GM19351 (cell line): ENCODE data around the gene NPAS3.

Source experiments
- ATAC-seq: cut with Tn5 transposase; IDR thresholded peaks from one replicate; pipeline ENCODE4 v1.9.1; 2021; ENCODE audit warnings: mild to moderate bottlenecking, moderate library complexity; ENCODE audit not compliant: unreplicated experiment

Gene NPAS3

GRCh38 chr14:33696165-33696564 is 757.5 kb downstream of the NPAS3 start:
- ATAC-seq: no peak

- ATAC-seq: no peak
Observed at GRCh38 chr14:33699300-33699983, 760.8 kb downstream of the NPAS3 start.

DNA sequence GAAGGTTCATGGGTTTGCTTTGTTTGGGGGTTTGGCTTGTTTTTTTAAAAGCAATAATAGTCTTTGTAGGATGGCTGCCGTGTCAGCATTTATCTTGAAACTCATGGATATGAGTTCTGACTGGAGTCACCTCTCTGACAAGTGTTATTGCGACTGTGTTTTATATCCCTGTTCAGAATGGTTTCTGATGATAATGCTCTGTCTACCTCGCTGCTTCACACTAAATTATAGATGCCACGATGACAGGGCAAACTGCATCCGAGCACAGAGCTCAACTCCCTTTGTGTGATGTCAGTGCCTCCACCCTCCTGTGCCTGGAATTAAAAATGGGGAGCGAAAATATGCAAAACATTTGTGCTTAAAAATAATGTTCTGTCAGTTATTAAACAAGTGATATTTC is 761.4 kb downstream of the NPAS3 start:
- ATAC-seq: no peak

DNA sequence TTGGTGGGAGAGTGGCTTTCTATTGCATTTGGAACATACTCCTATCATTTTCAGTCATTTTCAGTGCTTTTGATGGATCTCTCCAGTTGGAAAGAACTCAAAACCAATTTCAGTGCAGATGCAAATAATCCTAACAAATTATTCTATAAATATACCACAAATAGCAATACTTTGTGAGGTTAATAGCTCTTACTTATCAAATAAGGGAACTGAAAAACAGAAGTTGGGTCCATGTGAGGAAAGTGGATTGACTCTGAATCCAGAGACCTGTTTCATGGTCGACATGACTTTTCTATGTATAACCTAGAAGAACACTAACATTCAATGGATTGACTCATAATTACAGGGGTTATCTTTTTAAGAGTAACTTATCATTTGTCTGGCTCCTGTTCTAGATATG is 763.6 kb downstream of the NPAS3 start:
- ATAC-seq: no peak

DNA sequence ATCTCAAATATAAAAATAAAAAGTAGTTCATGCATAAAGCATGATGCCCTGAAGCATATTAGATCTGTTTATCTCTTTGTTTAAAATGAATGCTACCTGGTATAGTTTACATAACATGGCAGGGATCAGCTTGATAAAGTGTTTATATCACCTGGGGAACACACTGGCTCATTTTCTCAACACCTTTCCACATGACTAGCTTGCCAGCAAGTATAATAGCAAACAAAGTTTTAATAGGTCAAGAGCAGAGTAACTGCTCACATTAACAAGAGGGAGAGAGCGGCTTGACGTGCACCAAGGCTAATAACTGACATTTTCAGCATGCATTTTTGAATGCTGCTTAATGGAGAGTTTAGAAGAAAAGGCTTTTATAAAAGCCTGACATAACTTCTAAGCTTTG is 765.8 kb downstream of the NPAS3 start:
- ATAC-seq: no peak

DNA sequence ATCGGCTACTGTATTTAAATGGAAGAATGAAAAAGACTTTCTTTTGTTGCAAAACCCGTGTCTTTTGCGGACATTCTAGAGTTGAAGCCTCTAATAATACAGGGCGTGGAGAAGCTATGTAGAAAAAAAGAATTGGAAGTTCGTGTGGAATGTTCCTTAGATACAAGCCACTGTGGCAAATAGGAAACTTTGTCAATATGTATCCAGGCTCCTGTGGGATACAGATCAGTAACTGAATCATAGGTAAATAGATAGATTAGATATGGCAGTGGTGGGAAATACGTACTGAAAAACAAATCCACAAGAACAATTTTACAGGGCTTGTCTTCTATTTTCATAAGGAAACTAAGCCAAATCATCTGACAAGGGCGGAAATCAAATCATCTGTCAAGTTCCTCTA is 766.8 kb downstream of the NPAS3 start:
- ATAC-seq: no peak

DNA sequence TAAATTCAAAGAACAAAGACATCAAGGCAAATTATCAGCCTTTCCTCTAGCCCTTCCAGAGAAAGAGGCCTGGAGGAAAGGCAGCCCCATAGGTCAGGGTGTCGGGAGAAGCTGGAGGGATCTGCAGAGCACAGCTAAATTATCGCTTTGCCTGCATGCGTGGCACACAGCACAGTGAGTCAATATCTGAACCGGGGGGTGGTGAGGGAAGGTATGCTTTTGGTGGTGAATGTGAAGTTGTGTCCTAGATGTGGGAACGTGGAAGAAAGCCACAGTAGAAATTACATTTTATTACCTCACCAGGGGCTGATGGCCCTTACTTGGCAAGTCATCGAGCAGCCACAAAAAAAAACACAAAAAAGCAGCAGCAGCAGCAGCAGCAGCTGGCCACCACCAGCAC is 769.0 kb downstream of the NPAS3 start:
- ATAC-seq: no peak

GRCh38 chr14:33709283-33709682 is 770.6 kb downstream of the NPAS3 start:
- no peak for ATAC-seq

DNA sequence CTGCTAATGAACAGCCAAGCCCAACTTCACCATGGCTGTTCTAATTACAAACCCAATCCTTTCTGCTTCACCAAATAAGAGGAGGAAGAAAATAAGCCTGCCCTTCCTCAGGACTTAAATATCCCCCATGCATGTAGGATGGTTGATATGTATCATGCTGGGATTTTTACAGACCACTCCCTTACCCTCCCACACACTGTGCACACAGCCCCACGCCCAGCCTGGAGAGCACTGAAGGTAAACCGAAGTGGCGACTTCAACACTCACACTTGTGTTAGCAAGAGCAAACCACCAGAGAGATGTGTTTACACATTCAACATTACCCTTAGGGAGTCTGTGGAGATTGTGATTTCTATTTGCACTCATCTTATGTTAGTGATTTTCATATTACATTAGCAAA is 771.0 kb downstream of the NPAS3 start:
- ATAC-seq: no peak

GRCh38 chr14:33710273-33710672 is 771.6 kb downstream of the NPAS3 start:
- ATAC-seq: no peak

GRCh38 chr14:33711194-33711593 is 772.5 kb downstream of the NPAS3 start:
- no peak for ATAC-seq

GRCh38 chr14:33711811-33712216 is 773.1 kb downstream of the NPAS3 start:
- no peak for ATAC-seq

- no peak for ATAC-seq
Observed at GRCh38 chr14:33714527-33715226, 776.0 kb downstream of the NPAS3 start.

DNA sequence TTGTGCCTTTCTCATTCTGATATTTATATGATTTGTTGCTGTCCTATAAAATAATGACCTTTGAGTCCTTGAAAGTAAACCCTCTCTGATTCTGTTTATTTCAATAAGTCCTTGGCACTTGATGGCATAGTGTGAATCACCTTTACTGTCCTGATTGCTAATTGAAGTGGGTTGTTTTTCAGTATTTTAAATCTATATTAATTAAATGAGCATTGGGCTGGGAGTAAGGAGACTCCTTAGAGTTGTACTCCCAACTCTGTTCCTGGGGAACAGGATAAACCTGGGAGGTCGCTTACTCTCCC is 776.5 kb downstream of the NPAS3 start:
- no peak for ATAC-seq

DNA sequence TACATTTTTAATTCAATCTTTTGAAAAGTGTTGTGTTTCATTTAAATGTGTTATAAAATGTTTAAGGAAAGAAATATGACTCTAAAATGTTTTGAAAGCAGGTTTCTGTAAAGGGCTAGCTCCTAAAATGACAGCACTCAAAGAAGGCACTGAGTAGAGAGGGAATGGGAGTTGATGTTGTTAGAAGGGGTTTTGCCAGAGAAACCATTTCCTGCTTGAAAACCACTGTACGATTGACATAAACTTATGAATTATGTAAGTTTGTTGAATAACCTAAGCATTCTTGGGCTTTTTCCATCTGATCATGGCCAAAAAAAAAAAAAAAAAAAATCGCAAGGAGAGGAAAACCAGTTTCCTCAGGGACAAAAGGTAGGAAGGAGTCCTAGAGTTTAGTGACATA is 778.2 kb downstream of the NPAS3 start:
- no peak for ATAC-seq

DNA sequence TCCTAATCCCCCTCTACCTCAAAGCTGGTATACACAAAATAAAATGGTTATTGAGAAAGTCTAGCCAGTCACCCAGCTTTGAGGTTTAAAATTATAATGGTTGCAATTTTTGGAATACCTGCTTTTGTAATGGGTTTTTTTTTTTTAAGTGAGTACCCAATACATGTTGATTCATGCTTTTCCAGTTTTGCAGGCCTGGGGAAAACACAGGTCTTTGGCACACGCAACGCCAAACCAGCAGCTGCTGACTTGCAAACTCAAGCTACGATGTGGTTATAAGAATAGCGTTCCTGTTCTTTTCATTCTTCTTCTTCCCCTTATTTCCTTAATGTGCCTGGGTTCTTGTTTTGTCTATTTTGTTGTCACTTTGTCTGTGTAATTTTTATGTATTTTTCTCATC is 779.2 kb downstream of the NPAS3 start:
- no peak for ATAC-seq

DNA sequence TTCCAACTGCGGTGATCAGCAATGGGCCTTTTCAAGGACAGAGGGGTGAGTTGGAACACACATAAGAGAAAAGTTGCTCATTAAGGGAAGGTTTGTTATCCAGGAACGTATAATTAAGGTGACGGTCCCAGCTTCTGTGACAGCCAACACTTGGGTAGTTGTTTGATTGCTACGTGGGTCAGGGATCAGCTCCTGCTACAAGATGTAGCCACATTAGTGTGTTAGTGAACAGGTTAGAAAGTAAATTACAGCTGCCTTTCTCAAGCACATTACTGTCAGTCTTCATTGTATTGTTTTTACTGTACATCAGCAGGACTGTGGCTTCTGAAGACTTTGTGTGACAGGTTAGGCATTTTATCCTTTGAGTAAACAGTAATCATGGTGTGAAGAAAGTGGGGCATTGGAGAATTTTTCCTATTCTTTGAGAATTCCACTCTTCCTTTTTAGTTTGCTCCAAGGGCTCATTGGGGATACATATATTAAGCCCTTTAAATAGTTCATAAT is 781.7 kb downstream of the NPAS3 start:
- ATAC-seq: no peak

GRCh38 chr14:33726685-33727084 is 788.0 kb downstream of the NPAS3 start:
- no peak for ATAC-seq

DNA sequence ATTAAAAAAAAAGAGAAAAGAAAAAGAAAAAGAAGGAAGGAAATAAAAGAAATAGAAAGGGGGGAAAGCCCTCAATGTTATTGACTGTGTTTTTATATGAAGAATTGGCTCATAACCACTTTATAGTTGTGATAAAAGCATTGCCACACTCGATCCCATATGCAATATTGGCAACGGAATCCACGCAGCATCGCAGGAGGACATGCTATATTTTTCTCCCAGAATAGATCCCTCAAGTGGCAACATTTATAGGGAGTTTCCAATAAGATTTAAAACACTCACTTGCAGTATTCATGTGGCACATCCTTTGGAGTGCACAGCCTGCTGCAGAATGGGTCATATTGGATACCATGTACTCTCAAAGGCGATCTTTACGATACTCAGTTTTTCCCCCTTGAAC is 788.9 kb downstream of the NPAS3 start:
- ATAC-seq: no peak

- ATAC-seq: no peak
Observed at GRCh38 chr14:33728010-33728498, 789.4 kb downstream of the NPAS3 start.

- ATAC-seq: no peak
Observed at GRCh38 chr14:33730156-33730555, 791.5 kb downstream of the NPAS3 start.

DNA sequence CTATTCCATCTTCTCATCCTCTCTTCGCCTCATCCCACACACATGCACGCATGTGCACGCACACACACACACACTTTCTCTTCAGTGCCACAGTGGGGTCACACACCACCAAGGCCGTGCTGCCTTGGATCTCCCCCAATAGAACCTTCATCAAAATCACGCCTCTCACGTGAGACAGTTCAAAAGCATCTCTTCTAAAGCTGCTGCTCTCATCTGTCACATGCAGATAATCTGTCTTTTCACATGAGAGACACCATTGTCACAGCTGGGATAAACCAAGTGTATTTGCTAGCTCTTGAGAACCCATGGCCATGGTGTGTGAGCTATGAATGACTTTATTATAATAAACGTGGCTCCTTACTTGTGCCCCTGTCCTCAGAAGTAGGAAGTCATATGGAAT is 793.5 kb downstream of the NPAS3 start:
- ATAC-seq: no peak

DNA sequence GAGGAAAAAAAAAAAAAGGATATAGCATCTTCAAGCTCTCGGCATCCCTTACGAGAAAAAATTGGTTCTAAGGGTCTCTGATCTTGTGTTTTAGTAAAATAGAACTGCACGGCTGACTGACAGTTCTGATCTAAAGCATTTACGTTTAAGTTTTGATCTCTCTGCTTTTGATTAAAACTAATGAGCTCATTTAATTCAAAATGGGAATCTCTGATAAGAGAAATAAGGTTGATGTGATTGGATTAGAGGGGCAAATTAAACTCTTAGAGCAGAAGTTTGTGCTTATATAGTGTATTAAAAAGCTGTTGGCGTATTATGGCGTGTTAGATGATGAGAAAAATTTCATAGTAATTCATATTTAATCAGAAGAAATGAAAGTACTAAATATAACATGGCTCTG is 794.6 kb downstream of the NPAS3 start:
- no peak for ATAC-seq
